CD4-positive, alpha-beta T cell treated with Interleukin-17A for 4 hours (primary cell): Measurements from ENCODE around the gene RSPH10B2.
"Not testable (repeated sequence)": the region's sequence is repeated elsewhere in the genome, so short reads cannot be mapped to it uniquely, and the experiment has no call there.

Experiments used
- DNase-seq: peaks from one replicate; pipeline ENCODE4 v3.0.0-alpha.2; 2020; ENCODE audit warnings: mixed read lengths

RSPH10B2 gene

GRCh38 chr7:6753964-6754363, at the start of gene RSPH10B2:
Gene RSPH10B2, plus strand, starts transcription at chr7:6754103. Its CDS starts 3,575 bp downstream, at chr7:6757678.
- DNase-seq, result not testable (repeated sequence)

DNA sequence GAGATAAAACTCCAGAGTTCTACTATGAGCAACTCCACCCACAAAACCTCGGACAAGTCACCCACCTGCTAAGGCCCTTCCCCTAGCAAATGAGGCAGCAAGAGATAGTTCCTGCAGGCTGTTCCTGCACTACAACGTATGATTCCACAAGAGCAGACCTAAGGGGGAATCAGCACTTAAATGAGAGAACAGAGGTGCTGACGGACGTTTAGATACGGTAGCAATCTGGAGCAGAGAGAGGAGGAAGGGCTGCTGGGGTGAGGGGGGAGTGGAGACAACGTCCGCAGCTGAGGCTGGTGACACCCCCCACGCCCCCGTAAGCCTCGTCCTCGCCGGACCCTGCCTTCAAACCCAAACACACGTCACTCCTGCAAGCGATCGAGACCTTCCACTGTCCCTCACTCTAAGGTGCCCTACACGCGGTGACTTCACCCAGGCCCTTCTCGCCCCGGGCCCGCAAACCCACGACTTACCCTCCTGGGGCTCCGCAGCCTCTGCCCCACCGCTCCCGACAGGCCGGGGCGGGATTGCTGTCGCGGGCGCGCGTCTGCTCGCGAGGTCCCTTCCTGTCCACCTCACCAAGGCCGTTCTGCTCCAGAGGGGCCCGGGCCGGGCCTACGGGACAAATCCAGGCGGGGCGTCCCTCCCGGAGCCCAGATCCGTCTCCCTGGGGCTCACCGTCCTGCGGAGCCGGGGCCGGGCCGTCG, 47.8 kb upstream of the RSPH10B2 start:
- DNase-seq, result peak; percentile 30

DNA sequence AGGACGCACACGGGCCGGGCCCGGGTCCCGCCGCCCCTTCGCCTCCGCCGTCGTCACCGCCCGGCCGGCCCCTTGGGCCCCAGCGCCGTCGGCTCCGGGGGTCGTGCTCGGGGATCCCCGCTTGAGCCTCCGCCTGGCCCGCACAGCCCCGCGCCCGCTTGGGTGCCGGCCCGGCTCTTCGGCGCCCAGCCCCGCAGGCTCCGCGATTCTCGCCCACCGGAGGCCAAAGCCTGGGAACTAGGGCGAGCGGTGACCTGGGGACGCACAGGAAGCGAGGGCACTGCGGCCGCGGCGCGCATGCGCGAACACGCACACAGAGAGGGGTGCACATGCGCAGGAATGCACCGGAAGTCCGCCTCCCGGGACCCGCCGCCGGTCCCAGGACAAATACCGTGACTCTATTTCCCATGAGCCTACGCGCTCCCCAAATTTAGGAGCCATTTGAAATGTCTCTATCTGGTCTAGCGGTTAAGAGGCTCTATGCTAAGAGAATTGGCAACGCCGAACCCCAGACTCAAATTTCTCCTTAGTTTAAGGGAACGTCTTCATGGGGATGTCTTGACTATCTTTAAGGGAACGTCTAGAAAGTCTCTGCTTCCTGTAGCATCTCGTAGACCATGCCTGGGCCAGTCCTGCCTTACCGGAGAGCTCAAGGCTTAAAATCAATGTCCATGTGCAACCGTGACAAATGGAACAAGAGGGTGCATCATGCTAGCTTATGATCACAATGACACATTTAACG, 47.1 kb upstream of the RSPH10B2 start, which contains the start of gene ZNF12:
Gene ZNF12, minus strand, starts transcription at position 282 of the 742 bp plus-strand sequence. CDS start 1,774 bp downstream, outside the sequence.
- peak; percentile 98 for DNase-seq

DNA sequence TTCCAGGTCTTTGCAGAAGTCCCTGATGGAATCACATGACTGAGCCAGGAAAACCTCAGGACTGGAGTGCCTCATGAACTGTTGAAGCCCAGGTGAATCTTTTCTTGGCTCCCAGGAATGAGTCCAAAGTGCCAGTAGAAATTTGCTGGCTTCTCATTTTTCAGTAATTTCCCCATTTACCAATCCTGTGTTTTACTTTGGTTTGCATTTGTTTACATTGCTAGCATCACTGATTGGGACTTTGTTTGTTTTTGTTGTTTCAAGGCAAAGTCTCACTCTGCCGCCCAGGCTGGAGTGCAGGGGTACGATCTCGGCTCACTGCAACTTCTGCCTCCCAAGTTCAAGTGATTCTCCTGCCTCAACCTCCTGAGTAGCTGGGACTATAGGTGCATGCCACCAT, 45.6 kb upstream of the RSPH10B2 start:
- no peak for DNase-seq

GRCh38 chr7:6709808-6710207, 44.1 kb upstream of the RSPH10B2 start:
- DNase-seq, result no peak

DNA sequence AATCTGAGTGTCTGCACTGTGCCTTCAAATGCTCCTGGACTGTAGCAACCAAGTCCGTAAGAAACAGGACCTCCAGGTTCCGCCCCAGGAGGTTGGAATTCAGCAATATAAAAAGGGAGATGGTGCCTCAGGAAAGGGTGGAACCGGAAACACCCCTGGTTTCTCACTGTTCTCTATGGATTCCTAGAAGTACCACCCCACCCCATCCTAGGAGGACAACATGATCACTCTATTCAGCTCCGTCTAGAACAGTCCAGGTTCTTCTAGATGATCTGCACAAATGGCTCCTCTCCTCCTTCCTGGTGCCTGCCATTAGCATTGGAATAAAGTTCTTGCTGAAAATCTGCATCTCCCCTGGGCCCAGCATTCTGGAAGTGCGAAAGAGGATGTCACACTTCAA, 39.5 kb upstream of the RSPH10B2 start:
- DNase-seq, result no peak

GRCh38 chr7:6715898-6716297, 38.0 kb upstream of the RSPH10B2 start:
- not testable (repeated sequence) for DNase-seq

GRCh38 chr7:6718124-6718523, 35.8 kb upstream of the RSPH10B2 start:
- DNase-seq, result no peak

DNA sequence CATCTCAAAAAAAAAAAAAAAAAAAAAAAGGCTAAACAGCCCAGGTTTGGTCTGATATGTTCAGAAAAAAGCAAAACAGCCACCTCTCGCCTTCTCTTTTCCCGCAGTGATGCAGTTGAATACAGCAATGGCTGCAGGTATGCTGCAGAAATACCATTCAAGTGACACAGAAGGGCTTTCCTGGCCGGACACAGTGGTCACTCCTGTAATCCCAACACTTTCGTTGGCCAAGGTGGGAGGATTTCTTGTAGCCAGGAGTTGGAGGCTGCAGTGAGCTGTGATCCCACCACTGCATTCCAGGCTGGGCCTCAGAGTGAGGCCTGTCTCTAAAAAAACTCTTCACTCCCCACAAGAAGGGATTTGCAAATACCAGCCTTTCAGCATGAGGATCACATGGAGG, 29.6 kb upstream of the RSPH10B2 start:
- DNase-seq, result not testable (repeated sequence)

DNA sequence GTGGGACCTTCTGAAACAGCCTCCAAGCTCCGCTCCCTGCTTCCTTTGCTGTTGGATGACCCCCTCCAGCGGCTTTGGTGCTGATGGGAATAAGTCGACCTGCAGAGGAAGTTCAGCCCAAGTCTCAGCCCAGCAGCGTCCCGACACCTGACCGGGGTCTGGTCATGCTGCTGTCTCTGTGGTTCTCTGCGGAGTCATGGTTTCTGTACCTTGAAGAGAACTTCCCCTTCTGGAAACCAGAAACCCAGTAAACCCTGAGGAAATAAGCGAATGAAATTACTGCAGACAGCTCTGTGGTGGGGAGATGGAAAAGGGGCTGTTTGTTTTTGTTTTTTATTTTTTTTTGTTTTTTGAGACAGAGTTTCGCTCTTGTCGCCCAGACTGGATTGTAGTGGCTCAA, 28.9 kb upstream of the RSPH10B2 start:
- no peak for DNase-seq

GRCh38 chr7:6726341-6726740, 27.6 kb upstream of the RSPH10B2 start:
- not testable (repeated sequence) for DNase-seq

DNA sequence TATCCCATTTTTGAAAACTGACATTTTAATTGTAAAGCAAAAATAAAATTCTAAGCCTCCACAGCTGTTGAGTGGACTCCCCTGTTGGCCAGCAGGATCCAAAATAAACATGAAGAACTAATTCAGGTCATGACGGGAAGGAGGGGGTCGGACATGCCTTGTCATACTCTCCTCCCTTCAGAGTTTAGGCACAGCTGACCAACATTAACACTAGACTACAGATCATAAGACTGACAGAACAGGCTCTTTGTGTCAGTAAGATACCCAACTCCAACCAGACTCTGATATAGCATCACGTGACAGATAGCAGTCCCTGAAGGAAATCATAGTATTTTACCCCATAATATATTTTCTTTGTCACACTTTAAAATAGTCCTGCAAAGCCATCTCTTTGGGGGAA, 26.2 kb upstream of the RSPH10B2 start:
- no peak for DNase-seq

- not testable (repeated sequence) for DNase-seq
Measured at GRCh38 chr7:6728893-6729491, 24.9 kb upstream of the RSPH10B2 start.

GRCh38 chr7:6729492-6730342, 24.2 kb upstream of the RSPH10B2 start:
- peak; percentile 87 for DNase-seq

GRCh38 chr7:6730343-6730633, 23.6 kb upstream of the RSPH10B2 start:
- no peak for DNase-seq

GRCh38 chr7:6738415-6738814, 15.5 kb upstream of the RSPH10B2 start:
- DNase-seq, result not testable (repeated sequence)

GRCh38 chr7:6744410-6745100, 9.3 kb upstream of the RSPH10B2 start:
- DNase-seq, result not testable (repeated sequence)

DNA sequence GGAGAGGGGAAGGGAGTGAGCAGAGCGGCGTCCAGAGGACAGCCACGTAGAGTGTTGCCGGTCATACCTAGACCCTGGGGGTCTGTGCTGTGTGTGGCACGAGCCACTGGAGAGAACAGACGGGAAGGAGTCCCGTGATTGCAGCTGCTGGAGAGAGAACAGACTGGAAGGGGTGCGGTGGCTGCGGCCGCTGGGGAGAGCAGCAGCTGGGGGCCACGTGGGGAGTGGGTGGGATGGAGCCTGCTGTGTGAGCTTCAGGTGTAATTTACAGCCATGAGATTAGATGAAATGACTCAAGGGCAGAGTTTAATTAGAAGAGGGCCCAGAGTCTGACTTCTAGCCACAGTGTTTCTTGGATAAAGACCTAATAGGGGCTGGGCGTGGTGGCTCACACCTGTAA, 4.6 kb upstream of the RSPH10B2 start:
- not testable (repeated sequence) for DNase-seq

- DNase-seq, result not testable (repeated sequence)
Measured at GRCh38 chr7:6750173-6750572, 3.7 kb upstream of the RSPH10B2 start.

DNA sequence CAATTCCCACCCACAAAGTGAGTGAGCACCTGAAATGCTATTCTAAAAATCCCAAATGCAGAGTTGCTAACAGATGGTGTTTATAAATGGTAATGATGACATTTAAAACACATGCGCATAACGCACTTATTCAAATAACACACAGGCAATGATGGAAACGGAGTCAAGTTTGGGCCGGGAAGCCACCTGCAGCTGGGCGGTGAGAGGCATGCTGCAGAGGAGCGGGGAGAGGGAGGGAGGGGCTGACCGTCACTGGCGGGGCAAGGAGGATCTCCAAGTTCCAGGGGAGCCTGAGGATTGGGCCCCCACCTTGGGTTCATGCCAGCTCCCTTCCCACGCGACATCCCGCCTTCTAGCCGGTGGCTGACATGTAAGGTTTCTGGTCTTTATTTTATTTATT, 7.3 kb downstream of the RSPH10B2 start:
- DNase-seq, result not testable (repeated sequence)

- not testable (repeated sequence) for DNase-seq
Measured at GRCh38 chr7:6781581-6781980, 27.7 kb downstream of the RSPH10B2 start.

GRCh38 chr7:6789353-6789752, 35.5 kb downstream of the RSPH10B2 start:
- not testable (repeated sequence) for DNase-seq
